Stimulated activated CD4-positive, alpha-beta T cell treated with anti-CD3 and anti-CD28 coated beads, Interleukin-1b, Interleukin-23, amount 100 ng/mL, for 4 hours (primary cell): ENCODE data around the gene TMEM80.
"Not testable (repeated sequence)": the region's sequence is repeated elsewhere in the genome, so short reads cannot be mapped to it uniquely, and the experiment has no call there.

Experiments used
- DNase-seq, 2 donors: peaks; one replicate each; pipeline ENCODE4 v3.0.0-alpha.2; 2020; ENCODE audit warnings: low read depth in 2 of 2

TMEM80 gene

GRCh38 chr11:695538-696248 is at the start of gene TMEM80:
TMEM80 (plus strand) TSS chr11:695816; CDS start chr11:695828, 12 bp downstream.
- peak; percentile 79 to 95 for DNase-seq

GRCh38 chr11:646214-646613 is 49.4 kb upstream of the TMEM80 start:
- no peak for DNase-seq

- not testable (repeated sequence) for DNase-seq
Measured at GRCh38 chr11:647672-648158, 47.9 kb upstream of the TMEM80 start.

- no peak for DNase-seq
Measured at GRCh38 chr11:650482-650881, 45.1 kb upstream of the TMEM80 start.

- not testable (repeated sequence) for DNase-seq
Measured at GRCh38 chr11:653136-653535, 42.5 kb upstream of the TMEM80 start.

GRCh38 chr11:653837-654236 is 41.8 kb upstream of the TMEM80 start:
- DNase-seq = no peak

- not testable (repeated sequence) for DNase-seq
Measured at GRCh38 chr11:654444-654843, 41.2 kb upstream of the TMEM80 start.

- DNase-seq = no peak
Measured at GRCh38 chr11:655036-655726, 40.4 kb upstream of the TMEM80 start.

- no peak for DNase-seq
Measured at GRCh38 chr11:656426-656825, 39.2 kb upstream of the TMEM80 start.

- DNase-seq = no peak
Measured at GRCh38 chr11:656866-657265, 38.8 kb upstream of the TMEM80 start.

GRCh38 chr11:657691-658126 is 37.9 kb upstream of the TMEM80 start:
- no peak for DNase-seq

GRCh38 chr11:659532-660085 is 36.0 kb upstream of the TMEM80 start:
- DNase-seq = no peak

GRCh38 chr11:660281-660680 is 35.3 kb upstream of the TMEM80 start:
- DNase-seq = no peak

GRCh38 chr11:660681-661444 is 34.8 kb upstream of the TMEM80 start:
- no peak for DNase-seq

GRCh38 chr11:662689-663274 is 32.8 kb upstream of the TMEM80 start:
- DNase-seq = peak in 1 of 2 donors; percentile 16

- no peak for DNase-seq
Measured at GRCh38 chr11:665062-665703, 30.4 kb upstream of the TMEM80 start.

GRCh38 chr11:665704-666281 is 29.8 kb upstream of the TMEM80 start:
- DNase-seq = no peak

- no peak for DNase-seq
Measured at GRCh38 chr11:673866-674265, 21.8 kb upstream of the TMEM80 start.

GRCh38 chr11:674406-674805 is 21.2 kb upstream of the TMEM80 start:
- no peak for DNase-seq

GRCh38 chr11:678297-678696 is 17.3 kb upstream of the TMEM80 start:
- DNase-seq = no peak
